Panc1 (cell line): Measurements from ENCODE around the gene GABRB1. TPM values are rescaled to one million over a fixed set of nuclear protein-coding genes. Genes with fewer than 3 reads are reported as not detected.

ENCODE experiments used
- ATAC-seq: fragments of 200-7000 bp; cut with Tn5 transposase; 2 replicates; pipeline ENCODE4 v1.9.1; 2020; ENCODE audit warnings: mild to moderate bottlenecking, moderate library complexity
- BruUV-seq: library from RNA; stranded (reverse); fragments of 400-500 nt; replicated peaks from 2 replicates; lab custom pipeline; 2021; lab: Mats Ljungman, UMichigan
- CTCF ChIA-PET: fragments of 300-600 bp; sonication (Branson Sonifier 250); formaldehyde crosslinking; loops from one replicate; lab custom pipeline; 2022; ENCODE audit warnings: antibody characterized with exemption; lab: Charles Lee
- POLR2A ChIA-PET: fragments of 300-600 bp; sonication (Branson Sonifier 250); formaldehyde crosslinking; loops from one replicate; lab custom pipeline; 2022; ENCODE audit warnings: antibody characterized with exemption; lab: Charles Lee
- DNase-seq: peaks from one replicate; pipeline ENCODE4 v3.0.0-alpha.2; 2010; ENCODE audit warnings: low read depth, low spot score
- H3K27ac ChIP-seq: 2 replicates; pipeline ENCODE4 v1.5.1; 2011; ENCODE audit warnings: mild to moderate bottlenecking, low read length, inconsistent platforms
- H3K27me3 ChIP-seq: fragments of 200-500 bp; sonication (Bioruptor generic); 2 replicates; pipeline ENCODE4 v1.6.0; 2014; ENCODE audit warnings: low read length, inconsistent platforms; ENCODE audit not compliant: control insufficient read depth, insufficient read depth
- H3K36me3 ChIP-seq: fragments of 200-500 bp; sonication (Bioruptor generic); 2 replicates; pipeline ENCODE4 v1.5.1; 2014; ENCODE audit warnings: inconsistent platforms, mild to moderate bottlenecking, low read length, moderate library complexity; ENCODE audit not compliant: control insufficient read depth, insufficient read depth
- H3K4me1 ChIP-seq: 2 replicates; pipeline ENCODE4 v1.5.1; 2011; ENCODE audit warnings: inconsistent platforms, mild to moderate bottlenecking, low read length, moderate library complexity; ENCODE audit not compliant: control insufficient read depth, insufficient read depth
- H3K4me3 ChIP-seq, 2 experiments: 2 replicates each; pipeline ENCODE4 v1.5.1; 2011 to 2012; ENCODE audit warnings: low read depth in 2 of 2, low read length in 2 of 2, mild to moderate bottlenecking in 2 of 2, inconsistent platforms in 1 of 2, moderate library complexity in 1 of 2
- H3K9me3 ChIP-seq: fragments of 200-500 bp; sonication (Bioruptor generic); 2 replicates; pipeline ENCODE4 v1.5.1; 2014; ENCODE audit warnings: low read depth, mild to moderate bottlenecking, inconsistent platforms, low read length, moderate library complexity; ENCODE audit not compliant: control insufficient read depth, insufficient read depth
- CTCF ChIP-seq: fragments of 450-650 bp; IDR thresholded peaks from 2 replicates; pipeline ENCODE4 v1.5.1; 2017; ENCODE audit warnings: mild to moderate bottlenecking
- POLR2AphosphoS5 ChIP-seq: IDR thresholded peaks from 2 replicates; pipeline ENCODE4 v1.6.1; 2012; ENCODE audit warnings: mild to moderate bottlenecking, low read depth, low read length, moderate library complexity
- REST ChIP-seq, 2 experiments: IDR thresholded peaks; 2 replicates each; pipeline ENCODE4 v1.6.1; 2011 to 2012; ENCODE audit warnings: low read depth in 2 of 2, control low read depth in 1 of 2, low read length in 1 of 2, mild to moderate bottlenecking in 1 of 2, moderate library complexity in 1 of 2; ENCODE audit not compliant: insufficient read depth in 1 of 2
- SIN3A ChIP-seq: IDR thresholded peaks from 2 replicates; pipeline ENCODE4 v1.6.1; 2012; ENCODE audit warnings: low read depth, mild to moderate bottlenecking, low read length, moderate library complexity, borderline replicate concordance; ENCODE audit not compliant: insufficient read depth
- TCF7L2 ChIP-seq: IDR thresholded peaks from 2 replicates; pipeline ENCODE4 v1.6.1; 2011; ENCODE audit warnings: mild to moderate bottlenecking, low read depth, low read length, inconsistent platforms
- in situ Hi-C: cut with HindIII; loops from 2 replicates; pipeline ENCODE4 v1.10.0; 2016; ENCODE audit warnings: low sequenced_read_pairs, low pct_unique_long_range_greater_than_20kb
- intact Hi-C: fragments of 100-400 bp; cut with micrococcal nuclease; formaldehyde crosslinking; loops from one replicate; pipeline ENCODE4 v1.10.0; 2022; ENCODE audit not compliant: unreplicated experiment
- total RNA-seq: library from RNA; stranded (reverse); gene quantifications from one replicate; pipeline ENCODE4 v1.2.1, GENCODE V29; 2021; ENCODE audit not compliant: unreplicated experiment

GABRB1 gene
- total RNA-seq, 1 experiment from 2014 or later: not detected

- Histone ChIP-seq H3K36me3 (no peaks in the 10 kb centered on the region), H3K9me3 (no peaks in the 10 kb centered on the region), H3K27ac (no peak overlapping the region), H3K4me3 (no peak overlapping the region), H3K4me1 (no peaks in the 10 kb centered on the region), H3K27me3 (no peaks in the 10 kb centered on the region; the same call in 1 of the 2 replicates)
- intact Hi-C loops: no loop called here
- POLR2A ChIA-PET: no interaction called here
- no TSS peak for BruUV-seq
- CTCF ChIA-PET: no interaction called here
- ATAC-seq (no peak), DNase-seq (no peak)
- in situ Hi-C loops: no loop called here
- TF ChIP-seq SIN3A: no peak
- TF ChIP-seq REST (IDR thresholded peaks at IDR 0.05; ENCODE audit: insufficient read depth in 1 of 2, low read depth in 2 of 2, low read length in 1 of 2): no peak
Observed at GRCh38 chr4:47473141-47473750, 441.9 kb downstream of the GABRB1 start.

GRCh38 chr4:47474799-47475198 is 443.4 kb downstream of the GABRB1 start:
- H3K9me3 ChIP-seq: no peaks in the 10 kb centered on the region
- H3K36me3 ChIP-seq: no peaks in the 10 kb centered on the region
- H3K4me3 ChIP-seq: no peak overlapping the region
- H3K27me3 ChIP-seq: no peaks in the 10 kb centered on the region; the same call in 1 of the 2 replicates
- H3K4me1 ChIP-seq: no peaks in the 10 kb centered on the region
- no TSS peak for BruUV-seq
- ChIA-PET POLR2A (no interaction called here), CTCF (no interaction called here)
- in situ Hi-C loops (no loop called here), intact Hi-C loops (no loop called here)
- ATAC-seq: no peak
- no peak for DNase-seq
- no peak overlapping the region for H3K27ac ChIP-seq
- TF ChIP-seq CTCF (no peak), REST (IDR thresholded peaks at IDR 0.05; ENCODE audit: insufficient read depth in 1 of 2, low read depth in 2 of 2, low read length in 1 of 2) (no peak), POLR2AphosphoS5 (no peak), TCF7L2 (no peak), SIN3A (no peak)
